ENCODE measurements around the gene WNT3A. TPM values are rescaled to one million over a fixed set of nuclear protein-coding genes. Genes with fewer than 3 reads are reported as not detected.

WNT3A gene
- polyA plus RNA-seq, 1 of the 3 experiments (the other 2 are of a cell fraction): not detected

DNA sequence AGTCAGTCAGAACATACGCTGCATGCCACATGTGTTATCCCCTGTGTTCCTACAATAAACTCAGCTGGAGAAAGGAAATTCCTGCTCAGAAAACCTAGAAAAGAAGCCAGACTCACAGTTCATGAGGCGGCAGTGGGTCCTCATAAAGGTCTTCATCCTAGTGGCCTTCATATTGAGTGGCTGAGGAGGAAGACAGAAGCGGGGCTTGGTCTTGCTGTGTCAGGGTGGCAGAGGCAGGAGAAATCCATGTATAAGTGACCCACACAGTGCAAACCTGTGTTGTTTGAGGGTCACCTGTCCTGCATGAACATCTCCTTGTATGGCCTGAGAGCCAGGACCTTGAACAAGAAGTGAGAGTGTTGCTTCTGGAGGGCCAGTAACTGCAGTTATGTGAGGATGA lies 4.0 kb upstream of the WNT3A start:
- Histone ChIP-seq H3K27ac (ENCODE audit: low read depth in 2 of 2, low read length in 1 of 2) (no peak overlapping the region), H4K20me1 (ENCODE audit: insufficient read depth) (no peaks in the 10 kb centered on the region), H3K27me3 (ENCODE audit: insufficient read depth) (peaks cover 28% of the 10 kb centered on the region), H3F3A (replicated peaks; ENCODE audit: insufficient read depth) (no peaks in the 10 kb centered on the region), H3K4me3 (ENCODE audit: low read depth in 2 of 2, low read length in 1 of 2) (no peak overlapping the region), H3K4me2 (no peak overlapping the region), H3K36me3 (replicated peaks in 1 of 2; ENCODE audit: control insufficient read depth in 1 of 2, insufficient read depth in 2 of 2, low read length in 1 of 2) (no peaks in the 10 kb centered on the region), H3K9ac (no peak overlapping the region), H3K4me1 (ENCODE audit: control insufficient read depth in 1 of 2, insufficient read depth in 2 of 2, low read depth in 1 of 2, low read length in 1 of 2) (no peaks in the 10 kb centered on the region; a peak in 1 of 4 replicates), H2AFZ (ENCODE audit: low read depth) (no peak overlapping the region), H3K79me2 (ENCODE audit: insufficient read depth) (no peaks in the 10 kb centered on the region), H3K9me2 (no peaks in the 10 kb centered on the region), H3K9me3 (0 out of 2 replicates have a peak, but pooled peaks cover 5% of the 10 kb centered on the region)
- 55% methylated on average over 3 of the region's 3 CpGs for WGBS (ENCODE audit: low lambda C conversion rate)
- POLR2A ChIA-PET: no interaction called here
- DNase-seq: no peak
- TF ChIP-seq RXRA (IDR thresholded peaks at IDR 0.05; ENCODE audit: borderline replicate concordance, low read depth) (no peak), FOXM1 (IDR thresholded peaks at IDR 0.05; ENCODE audit: low read depth) (no peak), FOXJ3 (CRISPR knock-in tag; IDR thresholded peaks at IDR 0.05) (no peak), MEF2A (IDR thresholded peaks at IDR 0.05; ENCODE audit: borderline replicate concordance, low read depth) (no peak), RCOR1 (IDR thresholded peaks at IDR 0.05; ENCODE audit: low read length) (no peak), POLR2AphosphoS5 (IDR thresholded peaks at IDR 0.05; ENCODE audit: low read depth, low read length) (no peak), YY1 (IDR thresholded peaks at IDR 0.05; ENCODE audit: low read depth) (no peak), RAD21 (IDR thresholded peaks at IDR 0.05; ENCODE audit: low read length) (no peak), GABPA (IDR thresholded peaks at IDR 0.05; ENCODE audit: low read depth) (no peak), SIN3A (IDR thresholded peaks at IDR 0.05; ENCODE audit: borderline replicate concordance, low read depth, low read length) (no peak)
- TF ChIP-seq, protein P1, sequence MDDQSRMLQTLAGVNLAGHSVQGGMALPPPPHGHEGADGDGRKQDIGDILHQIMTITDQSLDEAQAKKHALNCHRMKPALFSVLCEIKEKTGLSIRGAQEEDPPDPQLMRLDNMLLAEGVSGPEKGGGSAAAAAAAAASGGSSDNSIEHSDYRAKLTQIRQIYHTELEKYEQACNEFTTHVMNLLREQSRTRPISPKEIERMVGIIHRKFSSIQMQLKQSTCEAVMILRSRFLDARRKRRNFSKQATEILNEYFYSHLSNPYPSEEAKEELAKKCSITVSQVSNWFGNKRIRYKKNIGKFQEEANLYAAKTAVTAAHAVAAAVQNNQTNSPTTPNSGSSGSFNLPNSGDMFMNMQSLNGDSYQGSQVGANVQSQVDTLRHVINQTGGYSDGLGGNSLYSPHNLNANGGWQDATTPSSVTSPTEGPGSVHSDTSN (IDR thresholded peaks at IDR 0.05): no peak
- TF ChIP-seq, protein P2, sequence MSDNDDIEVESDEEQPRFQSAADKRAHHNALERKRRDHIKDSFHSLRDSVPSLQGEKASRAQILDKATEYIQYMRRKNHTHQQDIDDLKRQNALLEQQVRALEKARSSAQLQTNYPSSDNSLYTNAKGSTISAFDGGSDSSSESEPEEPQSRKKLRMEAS (IDR thresholded peaks at IDR 0.05; ENCODE audit: low read depth): no peak
- TF ChIP-seq, protein P3, sequence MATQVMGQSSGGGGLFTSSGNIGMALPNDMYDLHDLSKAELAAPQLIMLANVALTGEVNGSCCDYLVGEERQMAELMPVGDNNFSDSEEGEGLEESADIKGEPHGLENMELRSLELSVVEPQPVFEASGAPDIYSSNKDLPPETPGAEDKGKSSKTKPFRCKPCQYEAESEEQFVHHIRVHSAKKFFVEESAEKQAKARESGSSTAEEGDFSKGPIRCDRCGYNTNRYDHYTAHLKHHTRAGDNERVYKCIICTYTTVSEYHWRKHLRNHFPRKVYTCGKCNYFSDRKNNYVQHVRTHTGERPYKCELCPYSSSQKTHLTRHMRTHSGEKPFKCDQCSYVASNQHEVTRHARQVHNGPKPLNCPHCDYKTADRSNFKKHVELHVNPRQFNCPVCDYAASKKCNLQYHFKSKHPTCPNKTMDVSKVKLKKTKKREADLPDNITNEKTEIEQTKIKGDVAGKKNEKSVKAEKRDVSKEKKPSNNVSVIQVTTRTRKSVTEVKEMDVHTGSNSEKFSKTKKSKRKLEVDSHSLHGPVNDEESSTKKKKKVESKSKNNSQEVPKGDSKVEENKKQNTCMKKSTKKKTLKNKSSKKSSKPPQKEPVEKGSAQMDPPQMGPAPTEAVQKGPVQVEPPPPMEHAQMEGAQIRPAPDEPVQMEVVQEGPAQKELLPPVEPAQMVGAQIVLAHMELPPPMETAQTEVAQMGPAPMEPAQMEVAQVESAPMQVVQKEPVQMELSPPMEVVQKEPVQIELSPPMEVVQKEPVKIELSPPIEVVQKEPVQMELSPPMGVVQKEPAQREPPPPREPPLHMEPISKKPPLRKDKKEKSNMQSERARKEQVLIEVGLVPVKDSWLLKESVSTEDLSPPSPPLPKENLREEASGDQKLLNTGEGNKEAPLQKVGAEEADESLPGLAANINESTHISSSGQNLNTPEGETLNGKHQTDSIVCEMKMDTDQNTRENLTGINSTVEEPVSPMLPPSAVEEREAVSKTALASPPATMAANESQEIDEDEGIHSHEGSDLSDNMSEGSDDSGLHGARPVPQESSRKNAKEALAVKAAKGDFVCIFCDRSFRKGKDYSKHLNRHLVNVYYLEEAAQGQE (IDR thresholded peaks at IDR 0.05; ENCODE audit: low read depth, low read length): no peak
- TF ChIP-seq, protein P4, sequence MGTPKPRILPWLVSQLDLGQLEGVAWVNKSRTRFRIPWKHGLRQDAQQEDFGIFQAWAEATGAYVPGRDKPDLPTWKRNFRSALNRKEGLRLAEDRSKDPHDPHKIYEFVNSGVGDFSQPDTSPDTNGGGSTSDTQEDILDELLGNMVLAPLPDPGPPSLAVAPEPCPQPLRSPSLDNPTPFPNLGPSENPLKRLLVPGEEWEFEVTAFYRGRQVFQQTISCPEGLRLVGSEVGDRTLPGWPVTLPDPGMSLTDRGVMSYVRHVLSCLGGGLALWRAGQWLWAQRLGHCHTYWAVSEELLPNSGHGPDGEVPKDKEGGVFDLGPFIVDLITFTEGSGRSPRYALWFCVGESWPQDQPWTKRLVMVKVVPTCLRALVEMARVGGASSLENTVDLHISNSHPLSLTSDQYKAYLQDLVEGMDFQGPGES (IDR thresholded peaks at IDR 0.05; ENCODE audit: low read depth, low read length): no peak
- TF ChIP-seq, protein P5, sequence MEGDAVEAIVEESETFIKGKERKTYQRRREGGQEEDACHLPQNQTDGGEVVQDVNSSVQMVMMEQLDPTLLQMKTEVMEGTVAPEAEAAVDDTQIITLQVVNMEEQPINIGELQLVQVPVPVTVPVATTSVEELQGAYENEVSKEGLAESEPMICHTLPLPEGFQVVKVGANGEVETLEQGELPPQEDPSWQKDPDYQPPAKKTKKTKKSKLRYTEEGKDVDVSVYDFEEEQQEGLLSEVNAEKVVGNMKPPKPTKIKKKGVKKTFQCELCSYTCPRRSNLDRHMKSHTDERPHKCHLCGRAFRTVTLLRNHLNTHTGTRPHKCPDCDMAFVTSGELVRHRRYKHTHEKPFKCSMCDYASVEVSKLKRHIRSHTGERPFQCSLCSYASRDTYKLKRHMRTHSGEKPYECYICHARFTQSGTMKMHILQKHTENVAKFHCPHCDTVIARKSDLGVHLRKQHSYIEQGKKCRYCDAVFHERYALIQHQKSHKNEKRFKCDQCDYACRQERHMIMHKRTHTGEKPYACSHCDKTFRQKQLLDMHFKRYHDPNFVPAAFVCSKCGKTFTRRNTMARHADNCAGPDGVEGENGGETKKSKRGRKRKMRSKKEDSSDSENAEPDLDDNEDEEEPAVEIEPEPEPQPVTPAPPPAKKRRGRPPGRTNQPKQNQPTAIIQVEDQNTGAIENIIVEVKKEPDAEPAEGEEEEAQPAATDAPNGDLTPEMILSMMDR (IDR thresholded peaks at IDR 0.05): no peak
- TF ChIP-seq, protein P6, sequence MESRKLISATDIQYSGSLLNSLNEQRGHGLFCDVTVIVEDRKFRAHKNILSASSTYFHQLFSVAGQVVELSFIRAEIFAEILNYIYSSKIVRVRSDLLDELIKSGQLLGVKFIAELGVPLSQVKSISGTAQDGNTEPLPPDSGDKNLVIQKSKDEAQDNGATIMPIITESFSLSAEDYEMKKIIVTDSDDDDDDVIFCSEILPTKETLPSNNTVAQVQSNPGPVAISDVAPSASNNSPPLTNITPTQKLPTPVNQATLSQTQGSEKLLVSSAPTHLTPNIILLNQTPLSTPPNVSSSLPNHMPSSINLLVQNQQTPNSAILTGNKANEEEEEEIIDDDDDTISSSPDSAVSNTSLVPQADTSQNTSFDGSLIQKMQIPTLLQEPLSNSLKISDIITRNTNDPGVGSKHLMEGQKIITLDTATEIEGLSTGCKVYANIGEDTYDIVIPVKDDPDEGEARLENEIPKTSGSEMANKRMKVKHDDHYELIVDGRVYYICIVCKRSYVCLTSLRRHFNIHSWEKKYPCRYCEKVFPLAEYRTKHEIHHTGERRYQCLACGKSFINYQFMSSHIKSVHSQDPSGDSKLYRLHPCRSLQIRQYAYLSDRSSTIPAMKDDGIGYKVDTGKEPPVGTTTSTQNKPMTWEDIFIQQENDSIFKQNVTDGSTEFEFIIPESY (IDR thresholded peaks at IDR 0.05; ENCODE audit: borderline replicate concordance, low read depth): no peak
- CTCF ChIA-PET: interaction anchor here (1.5 kb wide), 1 partner anchor 13 kb away, joined by 3 read pairs; no protein-coding TSS in a partner anchor

Data from SK-N-SH (cell line).